Measurements from ENCODE around the gene GPM6B.
"Not testable (repeated sequence)": the region's sequence is repeated elsewhere in the genome, so short reads cannot be mapped to it uniquely, and the experiment has no call there.

Gene GPM6B

GRCh38 chrX:13726583-13726982 lies 90.3 kb downstream of the GPM6B start:
- not testable (repeated sequence) for DNase-seq (ENCODE audit: low read depth in 2 of 2)

GRCh38 chrX:13724878-13725277 lies 92.0 kb downstream of the GPM6B start:
- DNase-seq (ENCODE audit: low read depth in 2 of 2) = peak in 1 of 2 donors; percentile 19

- no peak for DNase-seq (ENCODE audit: low read depth in 2 of 2)
Measured at GRCh38 chrX:13721819-13722519, 94.9 kb downstream of the GPM6B start.

GRCh38 chrX:13721371-13721770 lies 95.5 kb downstream of the GPM6B start:
- no peak for DNase-seq (ENCODE audit: low read depth in 2 of 2)

All from stimulated activated CD8-positive, alpha-beta memory T cell treated with anti-CD3 and anti-CD28 coated beads, Interleukin-15, amount 100 ng/mL, for 48 hours (primary cell).